ENCODE results near the gene NDUFB8. TPM values are rescaled to one million over a fixed set of nuclear protein-coding genes. Genes with fewer than 3 reads are reported as not detected.

Gene NDUFB8
- total RNA-seq, 1 donor from 2014 or later = 430 TPM

DNA sequence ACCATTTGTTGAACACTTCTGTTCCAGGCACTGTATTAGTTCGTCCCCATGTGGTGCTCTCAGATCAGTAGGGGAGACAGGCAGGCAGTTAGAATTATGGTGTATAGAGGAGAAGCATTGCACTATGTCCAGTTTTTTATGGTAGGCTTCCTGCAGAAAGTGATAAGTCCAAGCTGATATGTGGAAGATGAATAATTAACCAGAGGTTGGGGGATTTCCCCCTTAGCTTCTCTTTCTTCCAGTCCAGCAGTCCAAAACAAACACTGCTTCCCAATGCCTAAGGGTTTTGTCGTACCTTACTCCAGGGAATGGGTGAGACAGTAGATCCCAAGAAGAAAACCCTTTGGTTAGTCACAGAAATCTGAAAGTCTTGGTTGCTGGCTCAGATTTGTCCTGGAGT, 25.2 kb upstream of the NDUFB8 start:
- no peak overlapping the region for H3K27ac ChIP-seq (replicated peaks)
- DNase-seq = no peak
- no peak overlapping the region for H3K4me3 ChIP-seq
- H3K27me3 ChIP-seq (ENCODE audit: low read depth) = no peaks in the 10 kb centered on the region
- H3K9me3 ChIP-seq (replicated peaks) = no peaks in the 10 kb centered on the region
- intact Hi-C loops (cut with micrococcal nuclease) = loop anchor here (10.0 kb wide), 1 partner anchor 320 kb away; no protein-coding TSS in a partner anchor
- no peaks in the 10 kb centered on the region for H3K4me1 ChIP-seq
- H3K36me3 ChIP-seq = peaks cover 11% of the 10 kb centered on the region
- TF ChIP-seq, protein P1, sequence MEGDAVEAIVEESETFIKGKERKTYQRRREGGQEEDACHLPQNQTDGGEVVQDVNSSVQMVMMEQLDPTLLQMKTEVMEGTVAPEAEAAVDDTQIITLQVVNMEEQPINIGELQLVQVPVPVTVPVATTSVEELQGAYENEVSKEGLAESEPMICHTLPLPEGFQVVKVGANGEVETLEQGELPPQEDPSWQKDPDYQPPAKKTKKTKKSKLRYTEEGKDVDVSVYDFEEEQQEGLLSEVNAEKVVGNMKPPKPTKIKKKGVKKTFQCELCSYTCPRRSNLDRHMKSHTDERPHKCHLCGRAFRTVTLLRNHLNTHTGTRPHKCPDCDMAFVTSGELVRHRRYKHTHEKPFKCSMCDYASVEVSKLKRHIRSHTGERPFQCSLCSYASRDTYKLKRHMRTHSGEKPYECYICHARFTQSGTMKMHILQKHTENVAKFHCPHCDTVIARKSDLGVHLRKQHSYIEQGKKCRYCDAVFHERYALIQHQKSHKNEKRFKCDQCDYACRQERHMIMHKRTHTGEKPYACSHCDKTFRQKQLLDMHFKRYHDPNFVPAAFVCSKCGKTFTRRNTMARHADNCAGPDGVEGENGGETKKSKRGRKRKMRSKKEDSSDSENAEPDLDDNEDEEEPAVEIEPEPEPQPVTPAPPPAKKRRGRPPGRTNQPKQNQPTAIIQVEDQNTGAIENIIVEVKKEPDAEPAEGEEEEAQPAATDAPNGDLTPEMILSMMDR (IDR thresholded peaks at IDR 0.05; ENCODE audit: borderline replicate concordance) = no peak

DNA sequence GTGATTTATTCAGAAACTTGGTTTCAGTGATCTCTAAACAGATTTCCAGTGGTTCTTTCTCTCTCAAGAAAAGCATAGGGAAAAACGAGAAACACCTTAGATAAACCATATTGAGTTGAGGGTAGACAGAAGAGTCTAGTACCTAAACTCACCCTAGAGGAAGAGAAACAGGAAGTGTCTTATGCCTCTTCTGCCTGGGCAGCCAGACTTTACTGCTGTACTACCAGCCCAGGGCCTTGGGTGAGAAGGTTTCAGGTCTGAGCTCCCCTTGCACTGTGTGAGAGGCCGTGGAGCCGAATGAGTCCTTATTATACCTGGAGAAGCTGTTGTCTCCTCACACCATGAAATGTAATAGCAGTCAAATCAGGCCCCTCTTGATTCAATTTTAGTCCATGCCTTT, 24.3 kb upstream of the NDUFB8 start:
- intact Hi-C loops (cut with micrococcal nuclease) = loop anchor here (10.0 kb wide), 1 partner anchor 321 kb away; no protein-coding TSS in a partner anchor
- H3K27me3 ChIP-seq (ENCODE audit: low read depth) = no peaks in the 10 kb centered on the region
- no peak for DNase-seq
- no peak overlapping the region for H3K4me3 ChIP-seq
- no peaks in the 10 kb centered on the region for H3K9me3 ChIP-seq (replicated peaks)
- peaks cover 19% of the 10 kb centered on the region for H3K36me3 ChIP-seq
- H3K4me1 ChIP-seq = no peaks in the 10 kb centered on the region
- H3K27ac ChIP-seq (replicated peaks) = no peak overlapping the region
- TF ChIP-seq, protein P1 (IDR thresholded peaks at IDR 0.05; ENCODE audit: borderline replicate concordance) = no peak

DNA sequence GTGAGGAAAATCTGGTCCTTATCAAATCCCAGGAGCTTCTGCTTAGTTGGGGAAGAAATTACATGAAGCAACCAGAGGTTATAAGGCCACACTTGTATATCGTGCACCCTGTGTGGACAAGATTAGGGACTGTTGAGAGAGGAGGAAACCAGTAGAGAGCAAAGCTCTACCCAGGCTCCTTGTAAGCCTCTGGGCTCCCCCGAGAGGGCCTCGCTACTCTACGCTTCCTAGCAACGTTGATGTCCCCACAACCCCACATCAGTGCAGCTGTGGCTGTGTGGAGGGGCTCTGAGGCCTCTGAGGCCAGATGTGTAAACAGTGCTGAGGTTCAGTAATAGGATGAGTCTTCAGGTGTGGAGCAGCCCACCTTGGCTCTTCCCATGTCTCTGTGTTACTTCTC, 22.1 kb upstream of the NDUFB8 start:
- H3K36me3 ChIP-seq = peaks cover 41% of the 10 kb centered on the region
- TF ChIP-seq, protein P1 (IDR thresholded peaks at IDR 0.05; ENCODE audit: borderline replicate concordance) = no peak

DNA sequence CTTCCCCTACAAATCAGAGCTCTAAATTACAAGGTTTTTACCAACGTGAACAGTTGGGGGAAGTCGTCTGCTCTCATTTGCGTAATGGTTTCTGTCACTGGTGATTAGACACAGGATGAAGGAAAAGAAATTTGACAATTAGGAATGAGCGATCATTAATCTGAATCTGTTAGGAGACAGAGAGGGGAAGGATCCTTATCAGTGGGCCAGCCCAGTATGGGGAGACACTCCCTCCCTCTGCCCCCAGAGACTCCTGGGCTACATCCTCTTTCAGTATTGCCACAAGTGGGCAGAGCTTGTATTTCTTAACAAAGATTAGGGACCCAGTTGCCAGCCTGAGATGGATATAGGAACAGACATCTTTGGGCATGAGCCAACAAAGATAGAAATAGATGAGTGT, 21.5 kb upstream of the NDUFB8 start:
- intact Hi-C loops (cut with micrococcal nuclease) = loop anchor here (10.0 kb wide), 1 partner anchor 324 kb away; no protein-coding TSS in a partner anchor
- Histone ChIP-seq H3K27me3 (ENCODE audit: low read depth) (no peaks in the 10 kb centered on the region), H3K9me3 (replicated peaks) (no peaks in the 10 kb centered on the region), H3K4me1 (no peaks in the 10 kb centered on the region), H3K27ac (replicated peaks) (no peak overlapping the region), H3K36me3 (peaks cover 42% of the 10 kb centered on the region), H3K4me3 (no peak overlapping the region)
- TF ChIP-seq, protein P1 (IDR thresholded peaks at IDR 0.05; ENCODE audit: borderline replicate concordance) = no peak
- DNase-seq = no peak

More for the DNA sequence above, 22.1 kb upstream of the NDUFB8 start:
- intact Hi-C loops (cut with micrococcal nuclease) = loop anchor here (10.0 kb wide), 1 partner anchor 323 kb away; no protein-coding TSS in a partner anchor
- DNase-seq = no peak
- Histone ChIP-seq H3K27ac (replicated peaks) (no peak overlapping the region), H3K27me3 (ENCODE audit: low read depth) (no peaks in the 10 kb centered on the region), H3K4me1 (no peaks in the 10 kb centered on the region), H3K4me3 (no peak overlapping the region), H3K9me3 (replicated peaks) (no peaks in the 10 kb centered on the region)

DNA sequence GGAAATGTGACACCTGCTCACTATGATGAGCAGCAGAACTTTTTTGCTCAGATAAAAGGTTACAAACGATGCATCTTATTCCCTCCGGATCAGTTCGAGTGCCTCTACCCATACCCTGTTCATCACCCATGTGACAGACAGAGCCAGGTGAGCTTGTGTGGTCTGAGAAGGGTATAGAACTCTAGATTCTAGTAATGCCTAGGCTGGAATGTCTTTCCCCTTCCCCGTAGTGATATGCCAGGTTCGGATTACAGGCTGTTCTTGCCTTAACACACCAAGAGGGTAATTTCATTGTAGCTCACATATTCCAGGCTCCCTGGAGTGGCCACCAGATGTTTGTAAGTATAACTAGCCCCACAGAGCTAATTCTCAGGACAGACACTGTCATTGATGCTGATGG, 15.3 kb upstream of the NDUFB8 start:
- intact Hi-C loops (cut with micrococcal nuclease) = no loop called here
- Histone ChIP-seq H3K4me1 (no peaks in the 10 kb centered on the region), H3K27me3 (ENCODE audit: low read depth) (no peaks in the 10 kb centered on the region), H3K4me3 (no peak overlapping the region), H3K9me3 (replicated peaks) (no peaks in the 10 kb centered on the region), H3K36me3 (peaks cover 98% of the 10 kb centered on the region), H3K27ac (replicated peaks) (no peak overlapping the region)
- DNase-seq = no peak
- TF ChIP-seq, protein P1 (IDR thresholded peaks at IDR 0.05; ENCODE audit: borderline replicate concordance) = no peak

Measured in left ventricle myocardium inferior (tissue), 1 donor.